Measurements from ENCODE around the gene SLC22A23.

The SLC22A23 gene

DNA sequence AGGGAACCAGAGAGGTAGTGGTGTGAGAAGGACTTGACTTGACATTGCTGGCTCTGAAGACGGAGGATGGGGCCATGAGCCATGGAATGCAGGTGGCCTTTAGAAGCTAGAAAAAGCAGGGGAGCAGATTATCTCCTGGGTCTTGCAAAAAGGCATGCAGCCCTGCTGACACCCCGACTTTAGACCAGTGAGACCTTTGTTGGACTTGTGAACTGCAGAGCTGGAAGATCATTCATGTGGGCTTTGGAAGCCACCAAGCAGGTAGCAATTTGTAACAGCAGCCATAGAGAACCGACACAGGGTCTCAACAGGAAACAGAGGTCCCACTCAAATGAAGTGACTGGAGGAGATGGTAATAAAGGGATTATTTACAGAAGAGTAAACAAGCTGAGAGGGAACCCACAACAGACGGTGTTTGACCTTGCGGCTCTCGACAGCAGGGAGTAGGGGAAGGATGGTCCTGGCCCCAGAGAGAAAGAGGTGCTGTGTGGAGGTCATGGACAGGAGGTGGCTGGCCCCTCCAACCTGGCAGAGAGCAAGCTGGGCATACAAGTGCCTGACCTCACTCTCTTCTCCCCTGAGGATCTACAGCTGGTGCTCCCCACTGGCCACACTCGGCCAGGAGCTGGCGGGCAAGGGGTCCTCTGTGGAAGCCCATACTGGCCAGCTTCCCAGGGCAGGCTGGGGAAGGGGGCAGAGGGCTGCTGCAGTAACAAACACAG is 43.9 kb downstream of the SLC22A23 start:
- no peak for TF ChIP-seq CTCF (IDR thresholded peaks at IDR 0.05; ENCODE audit: low read depth, low read length)
- DNase-seq (ENCODE audit: extremely low read depth, low read depth) = no peak

DNA sequence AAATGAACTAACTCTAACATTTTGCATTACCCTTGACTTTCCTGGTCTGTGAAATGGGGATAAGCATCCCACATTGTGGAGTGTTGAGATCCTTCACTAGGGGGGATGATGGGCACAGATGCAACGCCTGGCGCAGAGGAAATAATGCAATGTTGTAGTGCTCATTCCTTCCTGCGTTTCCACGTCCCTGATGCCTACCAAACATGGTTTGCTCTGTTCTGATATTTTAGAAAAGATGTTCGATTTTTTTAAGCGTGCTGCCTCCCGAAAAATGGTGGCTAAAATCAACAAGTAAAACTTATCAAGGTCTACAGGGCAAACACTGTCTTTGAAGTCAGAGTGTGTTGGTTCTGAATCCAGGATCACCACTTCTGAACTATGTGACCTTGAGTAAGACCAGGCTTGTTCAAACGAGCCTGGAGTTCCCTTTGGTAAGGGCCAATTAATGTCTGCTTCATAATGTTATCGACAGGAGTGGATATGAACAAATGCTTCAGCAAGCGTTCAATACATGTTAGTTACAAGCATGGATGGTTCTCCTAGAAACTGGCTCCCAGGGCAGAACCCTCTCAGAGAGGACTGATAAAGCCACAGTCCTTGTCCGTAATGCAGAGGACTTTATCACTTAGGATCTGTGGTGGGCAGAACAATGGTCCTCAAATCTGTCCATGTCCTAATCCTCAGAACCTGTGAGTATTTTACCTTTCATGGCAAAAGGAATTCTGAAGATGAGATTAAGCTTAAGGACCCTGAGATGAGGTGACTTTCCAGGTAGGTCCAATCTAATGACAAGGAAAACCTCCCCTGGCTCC is 44.7 kb downstream of the SLC22A23 start:
- TF ChIP-seq CTCF (IDR thresholded peaks at IDR 0.05; ENCODE audit: low read depth, low read length) = no peak
- no peak for DNase-seq (ENCODE audit: extremely low read depth, low read depth)

DNA sequence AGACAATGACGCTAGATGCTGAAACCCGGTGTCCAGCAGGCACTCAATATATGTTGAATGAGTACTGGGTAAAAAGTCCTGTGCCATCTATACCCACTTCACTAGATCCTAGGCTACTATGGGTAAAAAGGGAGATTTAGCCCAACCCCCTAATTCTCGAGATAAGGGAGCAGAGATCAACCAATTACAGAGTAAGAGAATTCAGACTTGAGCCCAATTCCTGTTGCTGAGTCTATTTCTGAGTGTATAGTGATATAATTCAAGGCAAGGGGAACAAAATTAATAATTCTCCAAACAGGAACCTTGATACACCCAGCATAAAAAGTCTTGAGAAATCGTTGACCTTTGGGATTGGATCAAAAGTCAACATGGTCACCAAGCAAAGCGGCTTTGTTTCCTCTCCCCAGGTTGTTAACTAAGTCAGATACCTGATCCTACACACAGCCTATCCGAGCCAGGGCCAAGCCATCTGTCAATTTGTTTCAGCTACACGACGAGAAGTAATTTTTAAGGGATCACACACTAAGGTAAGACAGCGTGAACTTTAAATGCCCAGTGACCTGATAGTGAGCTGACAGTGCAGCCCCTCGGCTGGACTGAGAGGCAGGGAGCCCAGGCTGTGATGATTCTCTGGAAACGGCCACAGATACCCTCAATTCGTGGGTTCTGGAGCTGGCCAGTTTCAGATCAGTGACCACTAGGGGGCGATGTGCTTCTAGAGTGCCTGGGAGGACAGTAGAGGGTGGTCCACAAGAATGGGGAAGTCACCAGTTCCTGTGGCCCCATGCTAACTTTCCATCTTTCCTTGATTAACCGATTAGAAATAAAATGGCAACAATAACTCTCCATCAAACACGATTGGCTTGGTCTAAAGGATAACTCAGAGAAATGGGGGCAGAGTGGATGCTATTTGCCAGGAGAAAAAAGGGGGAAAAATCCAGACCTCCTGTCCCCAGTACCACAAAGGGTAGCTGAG is 46.2 kb downstream of the SLC22A23 start:
- TF ChIP-seq CTCF (IDR thresholded peaks at IDR 0.05; ENCODE audit: low read depth, low read length) = peak; percentile 71
- DNase-seq (ENCODE audit: extremely low read depth, low read depth) = no peak

- TF ChIP-seq CTCF (IDR thresholded peaks at IDR 0.05; ENCODE audit: low read depth, low read length) = no peak
- no peak for DNase-seq (ENCODE audit: extremely low read depth, low read depth)
These were observed 47.0 kb downstream of the SLC22A23 start for GRCh38 chr6:3409699-3410384.

GRCh38 chr6:3408665-3409064 is 48.2 kb downstream of the SLC22A23 start:
- TF ChIP-seq CTCF (IDR thresholded peaks at IDR 0.05; ENCODE audit: low read depth, low read length) = no peak
- no peak for DNase-seq (ENCODE audit: extremely low read depth, low read depth)

GRCh38 chr6:3407840-3408239 is 49.0 kb downstream of the SLC22A23 start:
- no peak for TF ChIP-seq CTCF (IDR thresholded peaks at IDR 0.05; ENCODE audit: low read depth, low read length)
- DNase-seq (ENCODE audit: extremely low read depth, low read depth) = no peak

Data from AG09319 (cell line).